ENCODE measurements around the gene RIPOR3. TPM values are rescaled to one million over a fixed set of nuclear protein-coding genes. Genes with fewer than 3 reads are reported as not detected.
A peak's percentile ranks its signal among the peaks of the same experiment; 100 is the strongest.

Gene RIPOR3
- total and polyA plus RNA-seq, 4 donors: 4.3 to 9.9 (median 7.7) TPM

- TF ChIP-seq CTCF (IDR thresholded peaks at IDR 0.05; ENCODE audit: control extremely low read depth, extremely low read depth): no peak
- DNase-seq (peak in 1 of 3 donors; percentile 35), ATAC-seq (ENCODE audit: insufficient read depth, low FRiP score) (peak; percentile 19)
- H3K9ac ChIP-seq (ENCODE audit: insufficient read depth in 1 of 2, low read length in 2 of 2): no peak overlapping the region
- WGBS, 2 donors: 67 to 87% methylated on average over 2 of the region's 2 CpGs
- peaks cover 9 to 30% (median 13%) of the 10 kb centered on the region in 5 donors for H3K4me1 ChIP-seq (ENCODE audit: control insufficient read depth in 5 of 5, insufficient read depth in 5 of 5, low read length in 5 of 5)
- no peaks in the 10 kb centered on the region for H3K9me3 ChIP-seq (ENCODE audit: control insufficient read depth in 4 of 4, insufficient read depth in 3 of 4, low read length in 3 of 4)
- no peaks in the 10 kb centered on the region for H3K27me3 ChIP-seq (ENCODE audit: control insufficient read depth in 3 of 3, insufficient read depth in 3 of 3, low read length in 2 of 3)
- no peak overlapping the region for H3K4me3 ChIP-seq
- H3K36me3 ChIP-seq (ENCODE audit: control insufficient read depth in 4 of 4, insufficient read depth in 4 of 4, low read length in 4 of 4): peaks cover 0 to 10% (median 3%) of the 10 kb centered on the region in 4 donors
- H3K27ac ChIP-seq (ENCODE audit: low read depth in 1 of 2, low read length in 1 of 2): no peak overlapping the region
Measured at GRCh38 chr20:50550531-50550930, 140.8 kb downstream of the RIPOR3 start.

GRCh38 chr20:50548396-50548795 is 142.9 kb downstream of the RIPOR3 start:
- Histone ChIP-seq H3K9ac (ENCODE audit: insufficient read depth in 1 of 2, low read length in 2 of 2) (no peak overlapping the region), H3K4me3 (no peak overlapping the region), H3K4me1 (ENCODE audit: control insufficient read depth in 5 of 5, insufficient read depth in 5 of 5, low read length in 5 of 5) (peaks cover 11 to 32% (median 16%) of the 10 kb centered on the region in 5 donors), H3K36me3 (ENCODE audit: control insufficient read depth in 4 of 4, insufficient read depth in 4 of 4, low read length in 4 of 4) (peaks cover 0 to 10% (median 3%) of the 10 kb centered on the region in 4 donors), H3K27ac (ENCODE audit: low read depth in 1 of 2, low read length in 1 of 2) (peak overlapping the region in 1 of 2 donors; percentile 53), H3K27me3 (ENCODE audit: control insufficient read depth in 3 of 3, insufficient read depth in 3 of 3, low read length in 2 of 3) (no peaks in the 10 kb centered on the region), H3K9me3 (ENCODE audit: control insufficient read depth in 4 of 4, insufficient read depth in 3 of 4, low read length in 3 of 4) (no peaks in the 10 kb centered on the region)
- DNase-seq (no peak), ATAC-seq (ENCODE audit: insufficient read depth, low FRiP score) (peak; percentile 27)
- TF ChIP-seq CTCF (IDR thresholded peaks at IDR 0.05; ENCODE audit: control extremely low read depth, extremely low read depth): no peak
- WGBS, 2 donors: 77 to 91% methylated on average over 5 of the region's 5 CpGs

- Histone ChIP-seq H3K9me3 (ENCODE audit: control insufficient read depth in 4 of 4, insufficient read depth in 3 of 4, low read length in 3 of 4) (no peaks in the 10 kb centered on the region), H3K9ac (ENCODE audit: insufficient read depth in 1 of 2, low read length in 2 of 2) (no peak overlapping the region), H3K27ac (ENCODE audit: low read depth in 1 of 2, low read length in 1 of 2) (no peak overlapping the region), H3K27me3 (ENCODE audit: control insufficient read depth in 3 of 3, insufficient read depth in 3 of 3, low read length in 2 of 3) (no peaks in the 10 kb centered on the region), H3K4me1 (ENCODE audit: control insufficient read depth in 5 of 5, insufficient read depth in 5 of 5, low read length in 5 of 5) (peaks cover 11 to 35% (median 16%) of the 10 kb centered on the region in 5 donors), H3K4me3 (no peak overlapping the region), H3K36me3 (ENCODE audit: control insufficient read depth in 4 of 4, insufficient read depth in 4 of 4, low read length in 4 of 4) (peaks cover 0 to 10% (median 3%) of the 10 kb centered on the region in 4 donors)
- WGBS, 2 donors: 63 to 64% methylated on average over 6 of the region's 6 CpGs
- DNase-seq (no peak), ATAC-seq (ENCODE audit: insufficient read depth, low FRiP score) (no peak)
- no peak for TF ChIP-seq CTCF (IDR thresholded peaks at IDR 0.05; ENCODE audit: control extremely low read depth, extremely low read depth)
Measured at GRCh38 chr20:50547964-50548363, 143.4 kb downstream of the RIPOR3 start.

All from lung (tissue), 12 donors.